H9 (cell line): Measurements from ENCODE around the gene SRGAP1. TPM values are rescaled to one million over a fixed set of nuclear protein-coding genes. Genes with fewer than 3 reads are reported as not detected.

Experiments
- DNase-seq: peaks from one replicate; pipeline ENCODE4 v3.0.0-alpha.2; 2017
- H2AFZ ChIP-seq: one replicate; pipeline ENCODE4 v1.6.1; 2013; ENCODE audit warnings: mild to moderate bottlenecking, low read length, control low read depth, moderate library complexity
- H2AK5ac ChIP-seq: 2 replicates; pipeline ENCODE4 v1.6.1; 2013; ENCODE audit warnings: low read length, control low read depth, mixed read lengths; ENCODE audit not compliant: insufficient read length
- H2BK120ac ChIP-seq: one replicate; pipeline ENCODE4 v1.6.1; 2013; ENCODE audit warnings: low read depth, mild to moderate bottlenecking, low read length, control low read depth, inconsistent platforms; ENCODE audit not compliant: poor library complexity, severe bottlenecking
- H2BK12ac ChIP-seq: 2 replicates; pipeline ENCODE4 v1.6.1; 2013; ENCODE audit warnings: low read length, control low read depth, mixed read lengths, low read depth; ENCODE audit not compliant: insufficient read length
- H2BK15ac ChIP-seq: 2 replicates; pipeline ENCODE4 v1.6.1; 2013; ENCODE audit warnings: low read depth, low read length, control low read depth
- H2BK20ac ChIP-seq: one replicate; pipeline ENCODE4 v1.6.1; 2013; ENCODE audit warnings: low read depth, mild to moderate bottlenecking, low read length, control low read depth, inconsistent platforms; ENCODE audit not compliant: poor library complexity, severe bottlenecking
- H2BK5ac ChIP-seq: 2 replicates; pipeline ENCODE4 v1.6.1; 2013; ENCODE audit warnings: low read length, control low read depth, mixed read lengths; ENCODE audit not compliant: insufficient read length
- H3K14ac ChIP-seq: 2 replicates; pipeline ENCODE4 v1.6.1; 2013; ENCODE audit warnings: low read length, control low read depth; ENCODE audit not compliant: insufficient read depth
- H3K18ac ChIP-seq: 2 replicates; pipeline ENCODE4 v1.6.1; 2013; ENCODE audit warnings: low read depth, mild to moderate bottlenecking, mixed read lengths, low read length, control low read depth; ENCODE audit not compliant: insufficient read length
- H3K23ac ChIP-seq: 2 replicates; pipeline ENCODE4 v1.6.1; 2013; ENCODE audit warnings: low read length, control low read depth, mixed read lengths, low read depth; ENCODE audit not compliant: insufficient read length
- H3K23me2 ChIP-seq: 2 replicates; pipeline ENCODE4 v1.6.1; 2013; ENCODE audit warnings: low read depth, mild to moderate bottlenecking, mixed read lengths, low read length, control low read depth; ENCODE audit not compliant: insufficient read length, poor library complexity, severe bottlenecking
- H3K27ac ChIP-seq: 2 replicates; pipeline ENCODE4 v1.5.1; 2013; ENCODE audit warnings: low read length, control low read depth, mixed read lengths, low read depth; ENCODE audit not compliant: insufficient read length
- H3K27me3 ChIP-seq: 2 replicates; pipeline ENCODE4 v1.6.1; 2013; ENCODE audit warnings: low read length, control low read depth, inconsistent platforms; ENCODE audit not compliant: insufficient read depth
- H3K4ac ChIP-seq: 2 replicates; pipeline ENCODE4 v1.6.1; 2013; ENCODE audit warnings: low read depth, mild to moderate bottlenecking, control low read depth, inconsistent platforms, low read length, moderate library complexity
- H3K4me1 ChIP-seq: 2 replicates; pipeline ENCODE4 v1.6.1; 2013; ENCODE audit warnings: low read length, control low read depth, inconsistent platforms; ENCODE audit not compliant: insufficient read depth
- H3K4me2 ChIP-seq: 2 replicates; pipeline ENCODE4 v1.6.1; 2013; ENCODE audit warnings: low read length, control low read depth, mixed read lengths; ENCODE audit not compliant: insufficient read length, insufficient read depth
- H3K56ac ChIP-seq: 2 replicates; pipeline ENCODE4 v1.6.1; 2013; ENCODE audit warnings: low read depth, mild to moderate bottlenecking, mixed read lengths, low read length, control low read depth; ENCODE audit not compliant: insufficient read length
- H3K79me1 ChIP-seq: 2 replicates; pipeline ENCODE4 v1.6.1; 2013; ENCODE audit warnings: low read depth, mild to moderate bottlenecking, moderate library complexity, low read length, control low read depth, inconsistent platforms; ENCODE audit not compliant: insufficient read depth, poor library complexity, severe bottlenecking
- H3K79me2 ChIP-seq: 2 replicates; pipeline ENCODE4 v1.6.1; 2013; ENCODE audit warnings: low read length, control low read depth, inconsistent platforms; ENCODE audit not compliant: insufficient read depth
- H3K9ac ChIP-seq: 2 replicates; pipeline ENCODE4 v1.6.1; 2013; ENCODE audit warnings: low read length, control low read depth, mixed read lengths; ENCODE audit not compliant: insufficient read length; ENCODE audit errors: extremely low read depth
- H3K9me3 ChIP-seq: one replicate; pipeline ENCODE4 v1.6.1; 2013; ENCODE audit warnings: low read depth, low read length, inconsistent platforms; ENCODE audit not compliant: control insufficient read depth
- H3T11ph ChIP-seq: one replicate; pipeline ENCODE4 v1.6.1; 2013; ENCODE audit warnings: mild to moderate bottlenecking, low read length, control low read depth, inconsistent platforms
- H4K20me1 ChIP-seq: one replicate; pipeline ENCODE4 v1.6.1; 2013; ENCODE audit not compliant: control insufficient read depth, insufficient read length, insufficient read depth
- H4K5ac ChIP-seq: 2 replicates; pipeline ENCODE4 v1.6.1; 2013; ENCODE audit warnings: low read depth, mild to moderate bottlenecking, mixed read lengths, low read length, control low read depth; ENCODE audit not compliant: insufficient read length
- H4K8ac ChIP-seq: replicated peaks from 2 replicates; pipeline ENCODE4 v1.6.1; 2013; ENCODE audit warnings: low read length, control low read depth, mixed read lengths, low read depth; ENCODE audit not compliant: insufficient read length
- H4K91ac ChIP-seq: 2 replicates; pipeline ENCODE4 v1.6.1; 2013; ENCODE audit warnings: low read depth, mild to moderate bottlenecking, moderate library complexity, mixed read lengths, low read length, control low read depth; ENCODE audit not compliant: insufficient read length
- H3K27ac Mint-ChIP-seq, 3 experiments: 2 replicates in 2 of 3; 3 replicates in 1 of 3; pipeline ENCODE4 v1.8.0; 2020 to 2021; ENCODE audit warnings: mixed read lengths in 3 of 3, mild to moderate bottlenecking in 1 of 3, moderate library complexity in 1 of 3
- H3K27me3 Mint-ChIP-seq: 2 replicates; pipeline ENCODE4 v1.8.0; 2021; ENCODE audit warnings: low read depth, mild to moderate bottlenecking, moderate library complexity, mixed read lengths
- H3K36me3 Mint-ChIP-seq, 3 experiments: 2 replicates in 2 of 3; 3 replicates in 1 of 3; pipeline ENCODE4 v1.8.0; 2020 to 2021; ENCODE audit warnings: low read depth in 3 of 3, mixed read lengths in 3 of 3; ENCODE audit not compliant: insufficient read depth in 1 of 3
- H3K4me1 Mint-ChIP-seq, 2 experiments: 2 replicates each; pipeline ENCODE4 v1.8.0; 2020; ENCODE audit warnings: mixed read lengths in 2 of 2
- H3K4me3 Mint-ChIP-seq, 2 experiments: 2 replicates in 1 of 2; 3 replicates in 1 of 2; pipeline ENCODE4 v1.8.0; 2020 to 2021; ENCODE audit warnings: mild to moderate bottlenecking in 2 of 2, mixed read lengths in 2 of 2, moderate library complexity in 1 of 2
- H3K9me3 Mint-ChIP-seq, 2 experiments: 2 replicates in 1 of 2; 3 replicates in 1 of 2; pipeline ENCODE4 v1.8.0; 2020; ENCODE audit warnings: mild to moderate bottlenecking in 2 of 2, mixed read lengths in 2 of 2, moderate library complexity in 1 of 2
- WGBS: extraction: QIAGEN DNeasy Blood & Tissue Kit; methylation state at CpG from one replicate; pipeline ENCODE4 v1.1.7; 2013; ENCODE audit warnings: missing lambda C conversion rate, low lambda C conversion rate, mixed read lengths; ENCODE audit not compliant: insufficient read length; ENCODE audit errors: extremely low coverage; 5-methylcytosine and 5-hydroxymethylcytosine counted together
- total RNA-seq: library from RNA; stranded (reverse); gene quantifications from 2 replicates; pipeline ENCODE4 v1.2.1, GENCODE V29; 2021
- TF ChIP-seq, protein P1 (sequence below): fragments of 200-600 bp; sonication (generic); conservative IDR thresholded peaks from 3 replicates; pipeline ENCODE4 v1.8.0; 2021; ENCODE audit warnings: antibody characterized with exemption, mild to moderate bottlenecking

The SRGAP1 gene
- total RNA-seq, 1 experiment from 2014 or later, result 4.8 TPM

DNA sequence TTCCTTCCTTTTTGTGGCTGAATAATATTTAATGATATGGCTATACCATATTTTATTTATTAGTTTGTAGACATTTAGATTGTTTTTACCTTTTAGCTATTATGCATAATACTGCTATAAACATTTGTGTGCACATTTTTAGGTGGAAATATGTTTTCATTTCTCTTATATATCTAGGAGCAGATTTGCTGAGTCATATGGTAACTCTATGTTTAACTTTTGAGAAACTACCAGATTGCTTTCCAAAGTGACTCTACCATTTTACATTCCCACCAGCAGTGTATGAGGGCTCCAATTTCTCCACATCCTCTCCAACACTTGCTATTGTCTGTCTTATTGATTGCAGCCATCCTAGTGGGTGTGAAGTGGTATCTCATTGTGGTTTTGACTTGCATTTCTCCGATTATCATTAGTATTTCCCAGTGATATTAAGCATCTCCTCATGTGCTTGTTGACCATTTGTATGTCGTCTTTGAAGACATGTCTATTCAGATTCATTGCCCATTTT, 217.4 kb downstream of the SRGAP1 start:
- no peak overlapping the region for H4K91ac ChIP-seq
- no peak overlapping the region for H2BK15ac ChIP-seq
- Mint-ChIP-seq H3K27ac (no peak overlapping the region), H3K9me3 (no peaks in the 10 kb centered on the region), H3K4me3 (no peak overlapping the region), H3K4me1 (peaks cover 10 to 11% of the 10 kb centered on the region in 2 experiments), H3K27me3 (no peaks in the 10 kb centered on the region), H3K36me3 (no peaks in the 10 kb centered on the region; a peak in 1 of 7 replicates)
- no peak overlapping the region for H3K14ac ChIP-seq
- H3K79me2 ChIP-seq, result no peaks in the 10 kb centered on the region
- H2BK12ac ChIP-seq, result no peak overlapping the region
- H2BK20ac ChIP-seq, result no peak overlapping the region
- no CpG with 5 or more reads among the region's 2 CpGs for WGBS
- H4K8ac ChIP-seq, result no peak overlapping the region
- no peak overlapping the region for H4K5ac ChIP-seq
- H3K4me1 ChIP-seq, result no peaks in the 10 kb centered on the region
- H3K79me1 ChIP-seq, result no peaks in the 10 kb centered on the region
- H3K27me3 ChIP-seq, result no peaks in the 10 kb centered on the region
- H3K9me3 ChIP-seq, result no peaks in the 10 kb centered on the region
- H3K27ac ChIP-seq, result no peak overlapping the region
- no peak for DNase-seq
- no peak overlapping the region for H2BK120ac ChIP-seq
- no peak overlapping the region for H3K9ac ChIP-seq
- H2AK5ac ChIP-seq, result no peak overlapping the region
- TF ChIP-seq, protein P1, sequence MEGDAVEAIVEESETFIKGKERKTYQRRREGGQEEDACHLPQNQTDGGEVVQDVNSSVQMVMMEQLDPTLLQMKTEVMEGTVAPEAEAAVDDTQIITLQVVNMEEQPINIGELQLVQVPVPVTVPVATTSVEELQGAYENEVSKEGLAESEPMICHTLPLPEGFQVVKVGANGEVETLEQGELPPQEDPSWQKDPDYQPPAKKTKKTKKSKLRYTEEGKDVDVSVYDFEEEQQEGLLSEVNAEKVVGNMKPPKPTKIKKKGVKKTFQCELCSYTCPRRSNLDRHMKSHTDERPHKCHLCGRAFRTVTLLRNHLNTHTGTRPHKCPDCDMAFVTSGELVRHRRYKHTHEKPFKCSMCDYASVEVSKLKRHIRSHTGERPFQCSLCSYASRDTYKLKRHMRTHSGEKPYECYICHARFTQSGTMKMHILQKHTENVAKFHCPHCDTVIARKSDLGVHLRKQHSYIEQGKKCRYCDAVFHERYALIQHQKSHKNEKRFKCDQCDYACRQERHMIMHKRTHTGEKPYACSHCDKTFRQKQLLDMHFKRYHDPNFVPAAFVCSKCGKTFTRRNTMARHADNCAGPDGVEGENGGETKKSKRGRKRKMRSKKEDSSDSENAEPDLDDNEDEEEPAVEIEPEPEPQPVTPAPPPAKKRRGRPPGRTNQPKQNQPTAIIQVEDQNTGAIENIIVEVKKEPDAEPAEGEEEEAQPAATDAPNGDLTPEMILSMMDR, result no peak
- H3T11ph ChIP-seq, result no peak overlapping the region
- no peaks in the 10 kb centered on the region for H3K23me2 ChIP-seq
- H3K56ac ChIP-seq, result no peak overlapping the region
- no peak overlapping the region for H3K23ac ChIP-seq
- H3K4me2 ChIP-seq, result no peak overlapping the region
- H2BK5ac ChIP-seq, result no peak overlapping the region
- no peaks in the 10 kb centered on the region for H4K20me1 ChIP-seq
- no peak overlapping the region for H3K4ac ChIP-seq
- H2AFZ ChIP-seq, result no peak overlapping the region
- H3K18ac ChIP-seq, result no peak overlapping the region
